Testis (tissue), 2 donors: ENCODE results near the gene NFIA.

Experiments
- POLR2A ChIP-seq: fragments of 450-650 bp; IDR thresholded peaks from one replicate; pipeline ENCODE4 v1.6.1; 2017; ENCODE audit warnings: antibody characterized with exemption, mild to moderate bottlenecking, moderate library complexity
- TF ChIP-seq, protein P1 (sequence below), 3 experiments: fragments of 450-650 bp in 2 of 3; fragments of 200-600 bp in 1 of 3; sonication (generic) in 1 of 3; IDR thresholded peaks; one replicate each; pipeline ENCODE4 v1.5.1; 2016 to 2019; ENCODE audit warnings: antibody characterized with exemption in 3 of 3, mild to moderate bottlenecking in 2 of 3, moderate library complexity in 1 of 3

DNA sequence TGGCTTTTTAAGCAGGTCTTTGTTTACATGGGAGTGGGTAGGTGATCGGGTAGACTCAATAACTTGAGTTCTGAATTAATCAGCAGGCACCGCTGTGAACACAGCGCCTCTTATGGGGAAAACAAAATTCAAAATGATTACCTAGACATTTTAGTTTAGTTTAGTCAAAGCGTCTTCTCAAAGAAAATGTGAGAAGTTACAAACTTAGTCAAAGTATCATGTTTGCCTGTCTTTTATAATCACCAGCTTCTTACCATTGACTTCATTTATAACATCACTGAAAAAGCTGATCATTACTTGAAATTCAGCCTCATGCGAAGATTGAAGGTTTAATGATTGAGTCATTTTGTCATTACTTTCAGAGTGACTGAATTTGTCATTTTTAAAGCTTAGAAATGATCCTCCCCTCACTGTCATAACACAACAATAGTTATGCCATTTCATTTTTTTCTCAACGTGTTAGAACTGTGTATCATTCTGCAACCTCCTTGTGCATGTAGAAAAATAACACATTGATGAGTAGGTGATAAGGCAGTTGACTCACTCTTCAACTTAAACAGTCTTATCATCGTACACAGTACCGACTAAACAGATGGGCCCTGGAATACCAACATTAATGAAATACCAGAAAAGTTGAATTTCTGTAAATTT, 188.5 kb downstream of the NFIA start:
- TF ChIP-seq, protein P1, sequence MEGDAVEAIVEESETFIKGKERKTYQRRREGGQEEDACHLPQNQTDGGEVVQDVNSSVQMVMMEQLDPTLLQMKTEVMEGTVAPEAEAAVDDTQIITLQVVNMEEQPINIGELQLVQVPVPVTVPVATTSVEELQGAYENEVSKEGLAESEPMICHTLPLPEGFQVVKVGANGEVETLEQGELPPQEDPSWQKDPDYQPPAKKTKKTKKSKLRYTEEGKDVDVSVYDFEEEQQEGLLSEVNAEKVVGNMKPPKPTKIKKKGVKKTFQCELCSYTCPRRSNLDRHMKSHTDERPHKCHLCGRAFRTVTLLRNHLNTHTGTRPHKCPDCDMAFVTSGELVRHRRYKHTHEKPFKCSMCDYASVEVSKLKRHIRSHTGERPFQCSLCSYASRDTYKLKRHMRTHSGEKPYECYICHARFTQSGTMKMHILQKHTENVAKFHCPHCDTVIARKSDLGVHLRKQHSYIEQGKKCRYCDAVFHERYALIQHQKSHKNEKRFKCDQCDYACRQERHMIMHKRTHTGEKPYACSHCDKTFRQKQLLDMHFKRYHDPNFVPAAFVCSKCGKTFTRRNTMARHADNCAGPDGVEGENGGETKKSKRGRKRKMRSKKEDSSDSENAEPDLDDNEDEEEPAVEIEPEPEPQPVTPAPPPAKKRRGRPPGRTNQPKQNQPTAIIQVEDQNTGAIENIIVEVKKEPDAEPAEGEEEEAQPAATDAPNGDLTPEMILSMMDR (IDR thresholded peaks at IDR 0.05) = no peak
- TF ChIP-seq POLR2A = no peak
